HEK293T (cell line): Measurements from ENCODE around the gene LRRC71.

ENCODE experiments used
- BHLHE40 ChIP-seq: fragments of 450-650 bp; IDR thresholded peaks from 2 replicates; pipeline ENCODE4 v1.6.1; 2016; ENCODE audit warnings: mild to moderate bottlenecking, moderate library complexity, borderline replicate concordance
- FOXK2 ChIP-seq: fragments of 450-650 bp; IDR thresholded peaks from 2 replicates; pipeline ENCODE4 v1.6.1; 2016; ENCODE audit warnings: mild to moderate bottlenecking
- FOXM1 ChIP-seq: fragments of 450-650 bp; IDR thresholded peaks from 2 replicates; pipeline ENCODE4 v1.6.1; 2017; ENCODE audit warnings: mild to moderate bottlenecking, borderline replicate concordance
- LEF1 ChIP-seq: fragments of 450-650 bp; IDR thresholded peaks from 2 replicates; pipeline ENCODE4 v1.6.1; 2017; ENCODE audit warnings: mild to moderate bottlenecking, borderline replicate concordance
- NFRKB ChIP-seq: fragments of 450-650 bp; IDR thresholded peaks from 2 replicates; pipeline ENCODE4 v1.6.1; 2016; ENCODE audit warnings: mild to moderate bottlenecking, moderate library complexity
- SP1 ChIP-seq: fragments of 450-650 bp; IDR thresholded peaks from 2 replicates; pipeline ENCODE4 v1.6.1; 2017
- SUZ12 ChIP-seq: fragments of 450-650 bp; IDR thresholded peaks from 2 replicates; pipeline ENCODE4 v1.6.1; 2016; ENCODE audit warnings: mild to moderate bottlenecking
- TARDBP ChIP-seq: fragments of 450-650 bp; IDR thresholded peaks from 2 replicates; pipeline ENCODE4 v1.6.1; 2016

GRCh38 chr1:156882543-156882942 lies 37.9 kb upstream of the LRRC71 start:
- no peak for TF ChIP-seq FOXK2
- TF ChIP-seq NFRKB, result no peak
- no peak for TF ChIP-seq LEF1
- TF ChIP-seq SUZ12, result no peak
- no peak for TF ChIP-seq SP1
- no peak for TF ChIP-seq BHLHE40
- no peak for TF ChIP-seq TARDBP
- TF ChIP-seq FOXM1, result no peak
